Activated CD4-positive, alpha-beta T cell treated with anti-CD3 and anti-CD28 coated beads for 36 hours (primary cell): ENCODE measurements around the gene ENTHD1. TPM values are rescaled to one million over a fixed set of nuclear protein-coding genes. Genes with fewer than 3 reads are reported as not detected.
"Not testable (repeated sequence)": the region's sequence is repeated elsewhere in the genome, so short reads cannot be mapped to it uniquely, and the experiment has no call there.

ENCODE experiments used
- ATAC-seq: fragments of 200-7000 bp; cut with Tn5 transposase; one replicate; pipeline ENCODE4 v1.10.0; 2021; ENCODE audit warnings: mild to moderate bottlenecking, moderate library complexity
- CTCF ChIA-PET: fragments of 350-600 bp; sonication (Branson Sonifier 250); formaldehyde crosslinking; loops from one replicate; lab custom pipeline; 2021; ENCODE audit warnings: antibody characterized with exemption; lab: Charles Lee
- POLR2A ChIA-PET: fragments of 350-600 bp; sonication (Branson Sonifier 250); formaldehyde crosslinking; loops from one replicate; lab custom pipeline; 2021; ENCODE audit warnings: antibody characterized with exemption, inconsistent platforms; lab: Charles Lee
- DNase-seq: peaks from one replicate; pipeline ENCODE4 v3.0.0-alpha.2; 2020
- H3K27ac Mint-ChIP-seq: one replicate; pipeline ENCODE4 v1.8.0; 2021; ENCODE audit warnings: mixed read lengths
- H3K27me3 Mint-ChIP-seq: one replicate; pipeline ENCODE4 v1.8.0; 2021; ENCODE audit warnings: mixed read lengths
- H3K36me3 Mint-ChIP-seq: one replicate; pipeline ENCODE4 v1.8.0; 2021; ENCODE audit warnings: low read depth, mixed read lengths
- H3K4me1 Mint-ChIP-seq: one replicate; pipeline ENCODE4 v1.8.0; 2021; ENCODE audit warnings: mixed read lengths
- H3K4me3 Mint-ChIP-seq: one replicate; pipeline ENCODE4 v1.8.0; 2021; ENCODE audit warnings: mild to moderate bottlenecking, moderate library complexity, mixed read lengths
- H3K9me3 Mint-ChIP-seq: one replicate; pipeline ENCODE4 v1.8.0; 2021; ENCODE audit warnings: low read depth, mixed read lengths
- intact Hi-C, 2 experiments: fragments of 100-400 bp; cut with DNase I in 1 of 2; cut with micrococcal nuclease in 1 of 2; formaldehyde crosslinking; loops; one replicate each; pipeline versions ENCODE4 v1.14.2 to v1.15.1; 2022 to 2024; cut with DNase I, micrococcal nuclease
- total RNA-seq, 2 experiments: library from RNA; stranded (reverse); gene quantifications; one replicate each; pipeline ENCODE4 v1.2.3, GENCODE V29; 2021

The ENTHD1 gene
- total RNA-seq, 2 experiments from 2014 or later, result 0.59 to 0.70 TPM

GRCh38 chr22:39880722-39881121 lies 12.8 kb downstream of the ENTHD1 start:
- ATAC-seq (no peak), DNase-seq (no peak)
- Mint-ChIP-seq H3K27ac (no peak overlapping the region), H3K36me3 (no peaks in the 10 kb centered on the region), H3K4me3 (no peak overlapping the region), H3K27me3 (no peaks in the 10 kb centered on the region), H3K9me3 (no peaks in the 10 kb centered on the region), H3K4me1 (peaks cover 5% of the 10 kb centered on the region)
- intact Hi-C loops, result no loop called here
- POLR2A ChIA-PET, result no interaction called here
- CTCF ChIA-PET, result interaction anchor here (1.2 kb wide), 1 partner anchor 41 kb away, joined by 3 read pairs; no protein-coding TSS in a partner anchor

- ATAC-seq (no peak), DNase-seq (no peak)
- Mint-ChIP-seq H3K4me3 (no peak overlapping the region), H3K27me3 (no peaks in the 10 kb centered on the region), H3K36me3 (no peaks in the 10 kb centered on the region), H3K27ac (no peak overlapping the region), H3K4me1 (peaks cover 17% of the 10 kb centered on the region), H3K9me3 (peaks cover 2% of the 10 kb centered on the region)
- intact Hi-C loops, result no loop called here
- ChIA-PET POLR2A (no interaction called here), CTCF (interaction anchor here (0.9 kb wide), 1 partner anchor 8 kb away, joined by 3 read pairs; no protein-coding TSS in a partner anchor)
Observed at GRCh38 chr22:39877079-39877845, 16.3 kb downstream of the ENTHD1 start.

GRCh38 chr22:39875176-39875885 lies 18.2 kb downstream of the ENTHD1 start:
- H3K4me1 Mint-ChIP-seq, result peaks cover 17% of the 10 kb centered on the region

GRCh38 chr22:39873965-39874364 lies 19.6 kb downstream of the ENTHD1 start:
- Mint-ChIP-seq H3K27ac (no peak overlapping the region), H3K9me3 (peaks cover 2% of the 10 kb centered on the region), H3K4me3 (no peak overlapping the region), H3K27me3 (no peaks in the 10 kb centered on the region), H3K36me3 (no peaks in the 10 kb centered on the region), H3K4me1 (peaks cover 17% of the 10 kb centered on the region)
- intact Hi-C loops, result no loop called here
- ChIA-PET CTCF (interaction anchor here (0.6 to 1.8 kb wide), 3 partner anchors 31 to 151 kb away, joined by 3 to 8 read pairs (median 6); no protein-coding TSS in a partner anchor), POLR2A (no interaction called here)
- peak; percentile 76 for ATAC-seq
- DNase-seq, result peak; percentile 11

More at GRCh38 chr22:39875176-39875885, 18.2 kb downstream of the ENTHD1 start:
- H3K27me3 Mint-ChIP-seq, H3K9me3 Mint-ChIP-seq, POLR2A ChIA-PET, H3K36me3 Mint-ChIP-seq, intact Hi-C loops, H3K27ac Mint-ChIP-seq, ATAC-seq, CTCF ChIA-PET, H3K4me3 Mint-ChIP-seq, DNase-seq: not testable (repeated sequence)

- no peak for ATAC-seq
- peaks cover 2% of the 10 kb centered on the region for H3K9me3 Mint-ChIP-seq
- DNase-seq, result no peak
- H3K27me3 Mint-ChIP-seq, result no peaks in the 10 kb centered on the region
- no peak overlapping the region for H3K4me3 Mint-ChIP-seq
- H3K36me3 Mint-ChIP-seq, result no peaks in the 10 kb centered on the region
- ChIA-PET POLR2A (interaction anchor here (0.6 kb wide), 2 partner anchors 23 to 326 kb away, joined by 3 to 5 read pairs; no protein-coding TSS in a partner anchor), CTCF (interaction anchor here (0.7 to 1.4 kb wide), 4 partner anchors 12 to 171 kb away, joined by 3 to 4 read pairs (median 3); no protein-coding TSS in a partner anchor)
- intact Hi-C loops, result no loop called here
- H3K27ac Mint-ChIP-seq, result no peak overlapping the region
- H3K4me1 Mint-ChIP-seq, result peaks cover 12% of the 10 kb centered on the region
Observed at GRCh38 chr22:39872548-39872947, 21.0 kb downstream of the ENTHD1 start.

GRCh38 chr22:39871008-39871798 lies 22.4 kb downstream of the ENTHD1 start:
- H3K27ac Mint-ChIP-seq, result no peak overlapping the region
- H3K36me3 Mint-ChIP-seq, result no peaks in the 10 kb centered on the region
- CTCF ChIA-PET, result interaction anchor here (0.6 to 1.7 kb wide), 7 partner anchors 41 to 258 kb away, joined by 3 to 5 read pairs (median 3); no protein-coding TSS in a partner anchor
- no peak for DNase-seq
- H3K4me3 Mint-ChIP-seq, result no peak overlapping the region
- no peak for ATAC-seq
- intact Hi-C loops, result no loop called here
- peaks cover 12% of the 10 kb centered on the region for H3K4me1 Mint-ChIP-seq
- POLR2A ChIA-PET, result interaction anchor here (0.6 to 1.1 kb wide), 2 partner anchors 61 to 64 kb away, joined by 3 read pairs; no protein-coding TSS in a partner anchor
- peaks cover 2% of the 10 kb centered on the region for H3K9me3 Mint-ChIP-seq
- no peaks in the 10 kb centered on the region for H3K27me3 Mint-ChIP-seq

GRCh38 chr22:39869797-39870196 lies 23.8 kb downstream of the ENTHD1 start:
- intact Hi-C loops, H3K36me3 Mint-ChIP-seq, ATAC-seq, DNase-seq, H3K9me3 Mint-ChIP-seq, H3K4me3 Mint-ChIP-seq, H3K27ac Mint-ChIP-seq, POLR2A ChIA-PET, H3K27me3 Mint-ChIP-seq, CTCF ChIA-PET: not testable (repeated sequence)
- H3K4me1 Mint-ChIP-seq, result peaks cover 12% of the 10 kb centered on the region

GRCh38 chr22:39868741-39869140 lies 24.8 kb downstream of the ENTHD1 start:
- H3K36me3 Mint-ChIP-seq, result no peaks in the 10 kb centered on the region
- H3K9me3 Mint-ChIP-seq, result peaks cover under 1% of the 10 kb centered on the region
- H3K4me3 Mint-ChIP-seq, result no peak overlapping the region
- H3K4me1 Mint-ChIP-seq, result peaks cover 6% of the 10 kb centered on the region
- intact Hi-C loops, result no loop called here
- ChIA-PET CTCF (interaction anchor here (0.6 kb wide), 1 partner anchor 68 kb away, joined by 3 read pairs; no protein-coding TSS in a partner anchor), POLR2A (no interaction called here)
- no peak for DNase-seq
- no peak overlapping the region for H3K27ac Mint-ChIP-seq
- ATAC-seq, result no peak
- no peaks in the 10 kb centered on the region for H3K27me3 Mint-ChIP-seq

GRCh38 chr22:39859903-39860588 lies 33.5 kb downstream of the ENTHD1 start:
- intact Hi-C loops, result no loop called here
- CTCF ChIA-PET, result interaction anchor here (0.7 to 1.0 kb wide), 2 partner anchors 12 to 31 kb away, joined by 3 read pairs; no protein-coding TSS in a partner anchor
- DNase-seq, result no peak
- H3K27ac Mint-ChIP-seq, result peak overlapping the region; percentile 20
- POLR2A ChIA-PET, result no interaction called here
- H3K9me3 Mint-ChIP-seq, result no peaks in the 10 kb centered on the region
- H3K4me3 Mint-ChIP-seq, result peak overlapping the region; percentile 22
- H3K36me3 Mint-ChIP-seq, result no peaks in the 10 kb centered on the region
- H3K4me1 Mint-ChIP-seq, result peaks cover 22% of the 10 kb centered on the region
- H3K27me3 Mint-ChIP-seq, result no peaks in the 10 kb centered on the region
- ATAC-seq, result peak; percentile 80

- ATAC-seq, result no peak
- ChIA-PET POLR2A (interaction anchor here (0.6 kb wide), 1 partner anchor 18 kb away, joined by 3 read pairs; no protein-coding TSS in a partner anchor), CTCF (interaction anchor here (0.6 to 0.7 kb wide), 2 partner anchors 48 to 333 kb away, joined by 6 read pairs; no protein-coding TSS in a partner anchor)
- Mint-ChIP-seq H3K36me3 (no peaks in the 10 kb centered on the region), H3K4me1 (peaks cover 22% of the 10 kb centered on the region), H3K27me3 (no peaks in the 10 kb centered on the region), H3K4me3 (no peak overlapping the region), H3K9me3 (no peaks in the 10 kb centered on the region), H3K27ac (no peak overlapping the region)
- intact Hi-C loops, result no loop called here
- no peak for DNase-seq
Observed at GRCh38 chr22:39856588-39856987, 37.0 kb downstream of the ENTHD1 start.
